ENCODE measurements around the gene MAP3K2. TPM values are rescaled to one million over a fixed set of nuclear protein-coding genes. Genes with fewer than 3 reads are reported as not detected.

The MAP3K2 gene
- polyA plus RNA-seq, 3 donors: 16.0 to 86.4 (median 66.3) TPM

GRCh38 chr2:127347015-127347414, 40.8 kb downstream of the MAP3K2 start:
- peak overlapping the region in 4 of 7 donors; percentile 3 to 70 (median 24) for H3K27ac Mint-ChIP-seq
- H3K36me3 Mint-ChIP-seq: peaks cover 15 to 22% of the 10 kb centered on the region in 2 donors
- no peaks in the 10 kb centered on the region for H3K9me3 Mint-ChIP-seq
- Histone ChIP-seq H3K36me3 (replicated peaks in 1 of 2; ENCODE audit: control insufficient read depth in 1 of 2, insufficient read depth in 2 of 2, low read length in 2 of 2) (peaks cover 6 to 19% of the 10 kb centered on the region in 2 donors), H3K4me2 (replicated peaks; ENCODE audit: extremely low read depth, low read length, poor library complexity, severe bottlenecking) (no peak overlapping the region), H4K20me1 (ENCODE audit: insufficient read depth, low read length) (peaks cover 99% of the 10 kb centered on the region), H3K9me3 (replicated peaks in 1 of 2; ENCODE audit: control insufficient read depth in 1 of 2, insufficient read depth in 1 of 2, low read length in 2 of 2) (no peaks in the 10 kb centered on the region), H3K27me3 (ENCODE audit: control insufficient read depth in 2 of 2, insufficient read depth in 2 of 2, low read length in 2 of 2) (no peaks in the 10 kb centered on the region), H3K79me2 (ENCODE audit: insufficient read depth, low read length) (peaks cover 100% of the 10 kb centered on the region), H3K9ac (ENCODE audit: insufficient read depth, low read length, poor library complexity, severe bottlenecking) (no peak overlapping the region), H3K4me1 (ENCODE audit: control insufficient read depth in 1 of 2, insufficient read depth in 2 of 2, low read length in 2 of 2) (peaks cover 26 to 37% of the 10 kb centered on the region in 2 donors), H3K27ac (ENCODE audit: low read depth in 1 of 2, low read length in 2 of 2) (no peak overlapping the region), H2AFZ (ENCODE audit: insufficient read depth, low read depth, low read length, poor library complexity, severe bottlenecking) (no peak overlapping the region), H3K4me3 (replicated peaks in 1 of 3; ENCODE audit: low read depth in 2 of 3, low read length in 3 of 3) (no peak overlapping the region)
- H3K4me3 Mint-ChIP-seq: no peak overlapping the region
- DNase-seq: no peak
- TF ChIP-seq CTCF (IDR thresholded peaks at IDR 0.05): no peak
- WGBS (ENCODE audit: insufficient coverage): no CpG with 5 or more reads among the region's 3 CpGs
- H3K27me3 Mint-ChIP-seq (ENCODE audit: low read depth in 3 of 3): no peaks in the 10 kb centered on the region
- intact Hi-C loops (cut with micrococcal nuclease): no loop called here
- H3K4me1 Mint-ChIP-seq: peaks cover 45% of the 10 kb centered on the region

DNA sequence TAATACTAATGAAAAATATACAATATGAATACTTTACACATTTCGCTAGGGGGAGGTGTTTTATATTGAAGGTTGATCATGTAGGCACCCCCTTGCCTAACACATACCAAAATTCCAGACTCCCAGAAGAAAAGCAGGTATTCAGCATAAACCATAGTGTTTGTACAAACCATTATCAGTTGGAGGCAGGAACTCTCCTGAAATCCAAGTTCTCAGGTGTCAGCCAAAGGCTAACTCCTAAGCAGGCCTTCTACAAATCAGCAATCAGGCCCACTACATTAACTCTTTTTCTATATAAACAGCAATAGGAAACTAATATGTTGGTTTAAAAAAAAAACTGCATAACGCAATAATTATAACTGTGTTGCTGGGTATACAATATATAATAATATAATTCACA, 44.5 kb downstream of the MAP3K2 start:
- H4K20me1 ChIP-seq (ENCODE audit: insufficient read depth, low read length): peaks cover 99% of the 10 kb centered on the region
- TF ChIP-seq CTCF (IDR thresholded peaks at IDR 0.05): no peak
- H3K27me3 ChIP-seq (ENCODE audit: control insufficient read depth in 2 of 2, insufficient read depth in 2 of 2, low read length in 2 of 2): no peaks in the 10 kb centered on the region
- Mint-ChIP-seq H3K27ac (no peak overlapping the region), H3K9me3 (no peaks in the 10 kb centered on the region), H3K27me3 (ENCODE audit: low read depth in 3 of 3) (no peaks in the 10 kb centered on the region), H3K36me3 (peaks cover 27 to 48% of the 10 kb centered on the region in 2 donors), H3K4me1 (peaks cover 9% of the 10 kb centered on the region), H3K4me3 (no peak overlapping the region)
- no peak overlapping the region for H3K9ac ChIP-seq (ENCODE audit: insufficient read depth, low read length, poor library complexity, severe bottlenecking)
- no peak overlapping the region for H2AFZ ChIP-seq (ENCODE audit: insufficient read depth, low read depth, low read length, poor library complexity, severe bottlenecking)
- H3K4me2 ChIP-seq (replicated peaks; ENCODE audit: extremely low read depth, low read length, poor library complexity, severe bottlenecking): no peak overlapping the region
- intact Hi-C loops (cut with micrococcal nuclease): loop anchor here in 1 of 2 donors (5.0 kb wide), 1 partner anchor 39 kb away; no protein-coding TSS in a partner anchor
- no peak for DNase-seq
- no peak overlapping the region for H3K27ac ChIP-seq (ENCODE audit: low read depth in 1 of 2, low read length in 2 of 2)
- H3K9me3 ChIP-seq (replicated peaks in 1 of 2; ENCODE audit: control insufficient read depth in 1 of 2, insufficient read depth in 1 of 2, low read length in 2 of 2): no peaks in the 10 kb centered on the region
- H3K4me3 ChIP-seq (replicated peaks in 1 of 3; ENCODE audit: low read depth in 2 of 3, low read length in 3 of 3): no peak overlapping the region
- H3K4me1 ChIP-seq (ENCODE audit: control insufficient read depth in 1 of 2, insufficient read depth in 2 of 2, low read length in 2 of 2): peaks cover 1 to 3% of the 10 kb centered on the region in 2 donors
- WGBS (ENCODE audit: insufficient coverage): no CpG with 5 or more reads among the region's 2 CpGs
- H3K36me3 ChIP-seq (replicated peaks in 1 of 2; ENCODE audit: control insufficient read depth in 1 of 2, insufficient read depth in 2 of 2, low read length in 2 of 2): peaks cover 31 to 54% of the 10 kb centered on the region in 2 donors
- H3K79me2 ChIP-seq (ENCODE audit: insufficient read depth, low read length): peaks cover 95% of the 10 kb centered on the region

All from CD14-positive monocyte (primary cell).